ENCODE results near the gene EMC6. TPM values are rescaled to one million over a fixed set of nuclear protein-coding genes. Genes with fewer than 3 reads are reported as not detected.

EMC6 gene
- total RNA-seq, 1 donor from 2014 or later: 43.8 TPM

DNA sequence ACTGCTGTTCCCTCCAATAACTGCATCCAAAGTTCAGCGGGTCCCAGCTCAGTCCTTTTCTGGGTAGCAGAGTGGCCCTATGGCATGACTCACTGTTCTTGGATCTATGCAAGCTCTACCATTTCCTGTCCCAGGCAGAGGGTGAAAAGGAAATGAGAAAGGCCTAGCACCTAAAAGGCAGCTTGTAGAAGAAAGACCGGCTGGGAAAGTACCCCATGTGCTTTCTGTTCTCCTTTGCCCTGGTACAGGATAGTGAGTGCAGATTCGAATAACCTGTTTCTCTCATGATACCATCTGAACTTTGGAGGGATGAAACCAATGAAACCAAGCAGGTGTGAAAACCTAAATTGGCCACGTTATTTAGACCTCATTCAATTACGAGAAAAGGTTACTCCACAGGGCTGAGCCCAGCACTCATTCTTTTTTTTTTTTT is 42.4 kb downstream of the EMC6 start:
- no peaks in the 10 kb centered on the region for H3K4me1 Mint-ChIP-seq (ENCODE audit: unreplicated experiment)
- TF ChIP-seq, protein P1, sequence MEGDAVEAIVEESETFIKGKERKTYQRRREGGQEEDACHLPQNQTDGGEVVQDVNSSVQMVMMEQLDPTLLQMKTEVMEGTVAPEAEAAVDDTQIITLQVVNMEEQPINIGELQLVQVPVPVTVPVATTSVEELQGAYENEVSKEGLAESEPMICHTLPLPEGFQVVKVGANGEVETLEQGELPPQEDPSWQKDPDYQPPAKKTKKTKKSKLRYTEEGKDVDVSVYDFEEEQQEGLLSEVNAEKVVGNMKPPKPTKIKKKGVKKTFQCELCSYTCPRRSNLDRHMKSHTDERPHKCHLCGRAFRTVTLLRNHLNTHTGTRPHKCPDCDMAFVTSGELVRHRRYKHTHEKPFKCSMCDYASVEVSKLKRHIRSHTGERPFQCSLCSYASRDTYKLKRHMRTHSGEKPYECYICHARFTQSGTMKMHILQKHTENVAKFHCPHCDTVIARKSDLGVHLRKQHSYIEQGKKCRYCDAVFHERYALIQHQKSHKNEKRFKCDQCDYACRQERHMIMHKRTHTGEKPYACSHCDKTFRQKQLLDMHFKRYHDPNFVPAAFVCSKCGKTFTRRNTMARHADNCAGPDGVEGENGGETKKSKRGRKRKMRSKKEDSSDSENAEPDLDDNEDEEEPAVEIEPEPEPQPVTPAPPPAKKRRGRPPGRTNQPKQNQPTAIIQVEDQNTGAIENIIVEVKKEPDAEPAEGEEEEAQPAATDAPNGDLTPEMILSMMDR (IDR thresholded peaks at IDR 0.05): no peak
- no peak for DNase-seq (ENCODE audit: extremely low spot score, unreplicated experiment)
- no peak overlapping the region for H3K4me3 Mint-ChIP-seq (ENCODE audit: unreplicated experiment)
- H3K27ac Mint-ChIP-seq (ENCODE audit: unreplicated experiment): no peak overlapping the region
- H3K36me3 Mint-ChIP-seq (ENCODE audit: unreplicated experiment): peaks cover 22% of the 10 kb centered on the region
- H3K27me3 Mint-ChIP-seq (ENCODE audit: unreplicated experiment): no peaks in the 10 kb centered on the region
- no peaks in the 10 kb centered on the region for H3K9me3 Mint-ChIP-seq (ENCODE audit: unreplicated experiment)

DNA sequence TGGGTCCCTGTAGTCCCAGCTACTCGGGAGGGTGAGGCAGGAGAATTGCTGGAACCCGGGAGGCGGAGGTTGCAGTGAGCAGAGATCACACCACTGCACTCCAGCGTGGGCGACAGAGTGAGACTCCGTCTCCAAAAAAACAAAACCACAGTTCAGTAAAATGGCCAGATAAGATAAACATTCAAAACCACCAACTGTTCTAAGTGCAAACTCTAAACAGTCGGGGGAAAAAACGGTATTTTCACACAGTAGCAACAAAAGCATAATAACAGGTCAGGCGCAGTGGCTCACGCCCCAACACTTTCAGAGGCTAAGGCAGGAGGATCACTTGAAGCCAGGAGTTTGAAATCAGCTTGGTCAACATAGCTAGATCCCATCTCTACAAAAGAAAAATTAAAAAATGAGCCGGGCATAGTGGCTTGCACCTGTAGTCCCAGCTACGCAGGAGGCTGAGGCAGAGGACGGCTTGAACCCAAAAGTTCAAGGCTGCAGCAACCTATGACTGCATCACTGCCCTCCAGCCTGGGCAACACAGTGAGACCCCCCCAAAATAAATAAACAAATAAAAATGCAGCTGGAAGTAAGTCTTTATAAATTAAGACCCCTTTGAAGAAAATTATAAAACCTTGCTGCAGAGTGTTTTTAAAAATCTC is 44.3 kb downstream of the EMC6 start:
- Mint-ChIP-seq H3K36me3 (ENCODE audit: unreplicated experiment) (peaks cover 33% of the 10 kb centered on the region), H3K4me1 (ENCODE audit: unreplicated experiment) (no peaks in the 10 kb centered on the region), H3K27me3 (ENCODE audit: unreplicated experiment) (no peaks in the 10 kb centered on the region), H3K27ac (ENCODE audit: unreplicated experiment) (no peak overlapping the region), H3K4me3 (ENCODE audit: unreplicated experiment) (no peak overlapping the region), H3K9me3 (ENCODE audit: unreplicated experiment) (no peaks in the 10 kb centered on the region)
- TF ChIP-seq, protein P1 (IDR thresholded peaks at IDR 0.05): no peak
- no peak for DNase-seq (ENCODE audit: extremely low spot score, unreplicated experiment)

DNA sequence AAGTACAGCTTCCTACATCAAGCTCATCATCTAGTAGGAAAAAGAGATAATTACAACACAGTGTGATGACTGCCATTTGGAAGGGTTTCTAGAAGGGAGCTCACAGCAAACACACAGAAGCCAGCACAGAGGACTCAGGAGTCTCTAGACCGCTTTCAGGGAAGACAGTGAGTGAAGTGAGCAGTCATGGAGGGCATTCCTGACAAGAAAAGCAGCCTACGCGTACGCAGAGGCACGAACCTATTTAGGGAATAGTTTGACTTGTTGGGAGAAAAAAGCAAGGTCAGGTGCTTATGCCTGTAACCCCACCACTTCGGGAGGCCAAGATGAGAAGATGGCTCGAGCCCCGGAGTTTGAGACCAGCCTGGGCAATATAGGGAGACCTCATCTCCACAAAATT is 46.7 kb downstream of the EMC6 start:
- DNase-seq (ENCODE audit: extremely low spot score, unreplicated experiment): no peak
- H3K9me3 Mint-ChIP-seq (ENCODE audit: unreplicated experiment): no peaks in the 10 kb centered on the region
- peaks cover 33% of the 10 kb centered on the region for H3K36me3 Mint-ChIP-seq (ENCODE audit: unreplicated experiment)

DNA sequence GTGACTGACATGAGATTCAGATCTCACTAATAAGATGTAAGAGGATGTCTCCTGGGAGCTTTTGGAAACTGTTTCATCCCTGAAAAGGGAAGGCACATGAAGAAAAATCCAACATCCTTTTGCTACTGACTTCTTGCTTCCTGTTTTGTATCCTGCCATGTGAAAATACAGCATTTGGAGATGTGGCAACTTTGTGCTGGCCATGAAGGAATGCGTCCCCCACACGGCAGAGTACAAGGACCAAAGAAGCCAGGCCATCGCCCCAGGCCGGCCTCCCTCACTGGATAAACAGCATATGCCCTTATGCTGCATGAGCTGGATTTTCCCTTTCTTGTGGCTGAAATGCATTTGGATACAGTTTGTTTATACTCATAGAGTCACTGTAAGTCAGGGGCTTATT is 49.6 kb downstream of the EMC6 start:
- TF ChIP-seq, protein P1 (IDR thresholded peaks at IDR 0.05): no peak
- H3K36me3 Mint-ChIP-seq (ENCODE audit: unreplicated experiment): peaks cover 21% of the 10 kb centered on the region
- H3K27ac Mint-ChIP-seq (ENCODE audit: unreplicated experiment): no peak overlapping the region
- H3K4me1 Mint-ChIP-seq (ENCODE audit: unreplicated experiment): peaks cover 7% of the 10 kb centered on the region
- no peaks in the 10 kb centered on the region for H3K9me3 Mint-ChIP-seq (ENCODE audit: unreplicated experiment)
- no peak for DNase-seq (ENCODE audit: extremely low spot score, unreplicated experiment)
- H3K4me3 Mint-ChIP-seq (ENCODE audit: unreplicated experiment): no peak overlapping the region
- H3K27me3 Mint-ChIP-seq (ENCODE audit: unreplicated experiment): no peaks in the 10 kb centered on the region

More for the DNA sequence above, 46.7 kb downstream of the EMC6 start:
- no peak overlapping the region for H3K4me3 Mint-ChIP-seq (ENCODE audit: unreplicated experiment)
- H3K27ac Mint-ChIP-seq (ENCODE audit: unreplicated experiment): no peak overlapping the region
- H3K4me1 Mint-ChIP-seq (ENCODE audit: unreplicated experiment): no peaks in the 10 kb centered on the region
- no peaks in the 10 kb centered on the region for H3K27me3 Mint-ChIP-seq (ENCODE audit: unreplicated experiment)
- TF ChIP-seq, protein P1 (IDR thresholded peaks at IDR 0.05): no peak

DNA sequence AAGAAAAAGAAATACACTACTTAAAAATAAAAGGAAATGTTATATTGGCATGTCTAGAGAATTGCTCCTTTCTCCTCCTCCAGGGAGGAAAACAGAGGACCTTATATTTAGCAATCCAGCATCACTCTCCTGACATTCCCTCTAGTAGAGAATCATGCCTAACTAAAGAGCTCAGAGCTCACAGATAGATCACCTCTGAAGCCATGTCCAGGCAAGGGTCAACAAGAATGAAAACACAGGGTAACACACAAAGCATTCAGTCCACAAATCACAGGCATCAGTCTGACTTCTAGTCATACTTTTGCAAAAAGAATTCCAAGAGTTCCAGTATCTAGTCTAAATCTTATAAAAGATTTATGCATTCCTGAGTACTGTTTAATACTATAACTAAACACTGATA is 50.7 kb downstream of the EMC6 start:
- Mint-ChIP-seq H3K4me1 (ENCODE audit: unreplicated experiment) (peaks cover 8% of the 10 kb centered on the region), H3K27ac (ENCODE audit: unreplicated experiment) (no peak overlapping the region), H3K27me3 (ENCODE audit: unreplicated experiment) (no peaks in the 10 kb centered on the region), H3K4me3 (ENCODE audit: unreplicated experiment) (no peak overlapping the region), H3K36me3 (ENCODE audit: unreplicated experiment) (peaks cover 20% of the 10 kb centered on the region), H3K9me3 (ENCODE audit: unreplicated experiment) (no peaks in the 10 kb centered on the region)
- TF ChIP-seq, protein P1 (IDR thresholded peaks at IDR 0.05): no peak
- DNase-seq (ENCODE audit: extremely low spot score, unreplicated experiment): no peak

Other genes with a start within 250 kb of the EMC6 start
- not detected in 2 replicates for gene OR1E2, start 235.0 kb upstream of the EMC6 start, total RNA-seq
- gene SPATA22, start 197.0 kb upstream of the EMC6 start, total RNA-seq: not detected in 2 replicates
- gene ASPA, start 192.8 kb upstream of the EMC6 start, total RNA-seq: not detected in 2 replicates
- 0.08 and 0.50 TPM in 2 replicates for gene TRPV3, start 111.0 kb upstream of the EMC6 start, total RNA-seq
- gene TRPV1, start 59.4 kb upstream of the EMC6 start, total RNA-seq: 4.0 and 4.5 TPM in 2 replicates
- gene SHPK, start 32.6 kb upstream of the EMC6 start, total RNA-seq: 8.5 and 9.8 TPM in 2 replicates
- gene CTNS, start 32.1 kb upstream of the EMC6 start, total RNA-seq: 23.8 and 24.9 TPM in 2 replicates
- 149 TPM in 2 replicates for gene TAX1BP3, start 234 bp upstream of the EMC6 start, total RNA-seq
- 0.34 and 0.43 TPM in 2 replicates for gene P2RX5, start 27.3 kb downstream of the EMC6 start, total RNA-seq
- gene HASPIN, start 55.1 kb downstream of the EMC6 start, total RNA-seq: 1.9 and 2.6 TPM in 2 replicates
- 24.5 and 25.3 TPM in 2 replicates for gene ITGAE, start 132.4 kb downstream of the EMC6 start, total RNA-seq
- 44.4 and 45.8 TPM in 2 replicates for gene NCBP3, start 177.4 kb downstream of the EMC6 start, total RNA-seq
- gene CAMKK1, start 224.2 kb downstream of the EMC6 start, total RNA-seq: 1.3 and 1.8 TPM in 2 replicates
- not detected in 2 replicates for gene P2RX1, start 247.7 kb downstream of the EMC6 start, total RNA-seq